ENCODE data around the gene CTAGE4.
"Not testable (repeated sequence)": the region's sequence is repeated elsewhere in the genome, so short reads cannot be mapped to it uniquely, and the experiment has no call there.

CTAGE4 gene, protein sequence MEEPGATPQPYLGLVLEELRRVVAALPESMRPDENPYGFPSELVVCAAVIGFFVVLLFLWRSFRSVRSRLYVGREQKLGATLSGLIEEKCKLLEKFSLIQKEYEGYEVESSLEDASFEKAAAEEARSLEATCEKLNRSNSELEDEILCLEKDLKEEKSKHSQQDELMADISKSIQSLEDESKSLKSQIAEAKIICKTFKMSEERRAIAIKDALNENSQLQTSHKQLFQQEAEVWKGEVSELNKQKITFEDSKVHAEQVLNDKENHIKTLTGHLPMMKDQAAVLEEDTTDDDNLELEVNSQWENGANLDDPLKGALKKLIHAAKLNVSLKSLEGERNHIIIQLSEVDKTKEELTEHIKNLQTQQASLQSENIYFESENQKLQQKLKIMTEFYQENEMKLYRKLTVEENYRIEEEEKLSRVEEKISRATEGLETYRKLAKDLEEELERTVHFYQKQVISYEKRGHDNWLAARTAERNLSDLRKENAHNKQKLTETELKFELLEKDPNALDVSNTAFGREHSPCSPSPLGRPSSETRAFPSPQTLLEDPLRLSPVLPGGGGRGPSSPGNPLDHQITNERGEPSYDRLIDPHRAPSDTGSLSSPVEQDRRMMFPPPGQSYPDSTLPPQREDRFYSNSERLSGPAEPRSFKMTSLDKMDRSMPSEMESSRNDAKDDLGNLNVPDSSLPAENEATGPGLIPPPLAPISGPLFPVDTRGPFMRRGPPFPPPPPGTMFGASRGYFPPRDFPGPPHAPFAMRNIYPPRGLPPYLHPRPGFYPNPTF

DNA sequence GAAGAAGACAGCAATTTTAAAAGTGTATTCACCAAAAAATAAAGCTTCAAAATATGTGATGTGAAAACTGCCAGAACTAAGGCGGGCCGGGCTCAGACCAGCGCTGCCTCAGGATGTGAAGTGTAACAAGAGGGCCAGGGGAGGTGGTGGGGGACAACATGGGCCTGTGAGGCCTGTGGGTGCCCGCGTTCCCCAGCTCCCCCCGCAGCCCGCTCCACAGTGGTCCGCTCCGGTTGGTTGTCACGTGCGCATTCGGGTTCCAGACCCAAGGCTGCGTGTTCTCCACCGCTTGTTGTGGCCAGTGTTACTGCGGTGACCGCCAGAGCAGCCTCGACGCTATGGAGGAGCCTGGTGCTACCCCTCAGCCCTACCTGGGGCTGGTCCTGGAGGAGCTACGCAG is at the start of gene CTAGE4:
TSS of gene CTAGE4 (plus strand) at position 301 of the 400 bp plus-strand sequence. CDS start at position 339, 38 bp downstream.
- DNase-seq (ENCODE audit: low spot score), result not testable (repeated sequence)

DNA sequence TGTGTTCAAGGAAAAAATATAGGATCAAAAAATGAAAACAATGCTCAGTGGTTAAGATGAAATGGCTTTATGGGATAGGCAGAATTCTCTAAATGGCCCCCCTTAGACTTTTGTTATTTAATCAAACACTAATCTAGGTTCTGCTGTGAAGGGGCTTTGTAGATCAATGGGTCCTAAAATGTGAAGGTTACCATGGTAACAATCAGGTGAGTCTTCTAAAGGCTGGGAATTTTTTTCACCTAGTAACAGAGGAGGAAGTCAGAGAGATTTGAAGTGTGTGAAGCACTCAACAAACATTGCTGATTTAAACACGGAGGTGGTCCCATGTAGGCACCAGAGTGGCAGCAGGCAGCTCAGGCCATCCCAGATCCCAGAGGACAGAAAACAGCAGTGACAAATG is 49.1 kb upstream of the CTAGE4 start:
- DNase-seq (ENCODE audit: low spot score), result no peak

DNA sequence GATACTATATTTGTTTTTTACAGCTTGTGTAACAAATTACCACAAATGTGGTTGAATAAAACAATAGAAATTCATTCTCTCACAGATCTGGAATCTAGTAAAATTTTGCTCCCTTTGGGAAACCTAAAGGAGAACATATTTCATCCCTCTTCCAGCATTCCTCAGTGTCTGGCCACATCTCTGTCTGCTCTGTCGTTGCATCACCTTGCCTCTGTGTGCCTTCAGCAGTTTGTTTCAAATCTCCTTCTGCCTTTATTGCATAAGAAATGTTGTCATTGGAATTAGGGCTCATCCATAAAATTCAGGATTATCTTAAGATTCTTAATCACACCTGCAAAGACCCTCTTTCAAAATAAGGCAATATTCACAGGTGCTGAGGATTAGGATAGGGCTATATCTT is 45.8 kb upstream of the CTAGE4 start:
- no peak for DNase-seq (ENCODE audit: low spot score)

DNA sequence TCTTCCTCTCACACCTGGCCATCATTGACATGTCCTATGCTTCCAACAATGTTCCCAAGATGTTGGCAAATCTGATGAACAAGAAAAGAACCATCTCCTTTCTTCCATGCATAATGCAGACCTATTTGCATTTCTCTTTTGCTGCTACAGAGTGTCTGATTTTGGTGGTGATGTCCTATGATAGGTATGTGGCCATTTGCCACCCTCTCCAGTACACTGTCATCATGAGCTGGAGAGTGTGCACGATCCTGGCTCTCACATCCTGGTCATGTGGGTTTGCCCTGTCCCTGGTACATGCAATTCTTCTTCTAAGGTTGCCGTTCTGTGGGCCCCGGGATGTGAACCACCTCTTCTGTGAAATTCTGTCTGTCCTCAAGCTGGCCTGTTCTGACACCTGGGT is 41.1 kb upstream of the CTAGE4 start:
- DNase-seq (ENCODE audit: low spot score), result no peak

DNA sequence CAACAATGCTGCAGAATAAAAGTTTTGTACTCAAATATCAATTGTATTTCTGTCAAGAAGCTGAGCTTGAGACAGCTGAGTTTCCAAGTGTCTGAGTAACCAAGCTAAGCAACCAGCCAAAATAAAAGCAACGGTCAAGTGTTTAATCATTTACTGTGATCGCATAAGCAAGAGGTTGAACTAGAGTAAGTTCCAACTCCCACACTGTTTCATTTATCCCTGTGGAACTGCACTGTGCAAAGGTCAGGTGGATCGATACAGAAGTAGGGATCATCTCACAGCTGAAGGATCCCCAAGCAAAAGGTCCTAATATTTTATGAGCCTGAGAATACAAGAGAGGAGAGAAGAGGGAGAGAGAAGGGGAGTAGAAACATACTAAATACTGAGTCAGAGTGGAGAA is 38.8 kb upstream of the CTAGE4 start:
- DNase-seq (ENCODE audit: low spot score), result no peak

DNA sequence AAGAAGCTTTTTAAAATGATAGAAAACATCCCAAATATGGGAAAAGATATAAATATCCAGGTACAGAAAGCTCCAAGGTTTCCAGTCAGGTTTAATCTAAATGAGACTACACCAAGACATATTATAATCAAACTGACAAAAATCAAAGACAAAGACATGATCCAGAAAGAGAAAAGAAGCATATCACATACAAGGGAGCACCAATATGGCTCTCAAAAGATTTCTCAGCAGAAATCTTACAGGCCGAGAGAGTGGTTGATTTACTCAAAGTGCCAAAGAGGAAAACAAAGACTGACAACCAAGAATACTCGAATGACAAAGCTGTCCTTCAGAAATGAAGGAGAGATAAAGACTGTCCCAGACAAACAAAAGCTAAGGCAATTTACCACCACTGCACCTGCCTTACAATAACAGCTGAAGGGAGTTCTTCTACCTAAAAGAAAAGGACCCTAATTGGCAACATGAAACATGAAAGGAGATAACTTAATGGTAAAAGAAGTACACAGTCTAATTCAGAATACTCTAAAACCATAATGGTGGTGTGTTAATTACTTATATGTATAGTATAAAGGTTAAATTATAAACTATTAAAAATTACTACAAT is 34.9 kb upstream of the CTAGE4 start:
- DNase-seq (ENCODE audit: low spot score), result no peak

DNA sequence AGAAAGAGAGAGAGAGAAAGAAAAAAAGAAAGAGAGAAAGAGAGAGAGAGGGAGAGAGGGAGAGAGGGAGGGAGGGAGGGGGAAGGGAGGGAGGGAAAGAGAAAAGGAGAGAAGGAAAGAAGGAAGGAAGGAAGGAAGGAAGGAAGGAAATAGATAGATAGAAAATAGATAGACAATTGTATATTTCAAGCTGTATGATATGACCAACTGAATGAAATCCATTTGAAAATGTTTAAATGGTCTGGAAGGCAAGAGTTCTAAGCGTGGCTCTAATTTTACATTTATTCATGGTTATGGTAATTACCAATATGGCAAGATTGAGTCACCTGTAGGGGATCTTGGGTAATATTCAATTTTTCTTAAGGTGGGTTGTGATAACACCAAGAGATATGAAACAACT is 24.4 kb upstream of the CTAGE4 start:
- no peak for DNase-seq (ENCODE audit: low spot score)

DNA sequence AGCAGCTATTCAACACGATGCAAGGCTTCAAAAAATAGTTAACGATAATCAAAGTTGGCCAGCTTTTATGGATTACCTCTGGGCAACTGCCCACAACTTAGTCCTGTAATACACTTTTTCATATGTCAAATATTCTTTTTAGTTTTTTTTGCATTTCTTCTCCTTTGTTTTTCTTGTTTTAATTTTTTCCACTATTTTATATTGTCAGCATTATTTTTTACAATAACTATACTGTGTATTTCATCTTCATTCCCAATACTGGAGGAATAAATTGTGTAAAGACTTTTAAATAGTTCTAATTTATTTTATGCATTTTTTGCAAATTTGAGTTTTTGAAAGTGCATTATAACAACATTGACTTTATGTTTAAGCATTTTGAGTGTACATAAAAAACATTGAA is 18.5 kb upstream of the CTAGE4 start:
- no peak for DNase-seq (ENCODE audit: low spot score)

DNA sequence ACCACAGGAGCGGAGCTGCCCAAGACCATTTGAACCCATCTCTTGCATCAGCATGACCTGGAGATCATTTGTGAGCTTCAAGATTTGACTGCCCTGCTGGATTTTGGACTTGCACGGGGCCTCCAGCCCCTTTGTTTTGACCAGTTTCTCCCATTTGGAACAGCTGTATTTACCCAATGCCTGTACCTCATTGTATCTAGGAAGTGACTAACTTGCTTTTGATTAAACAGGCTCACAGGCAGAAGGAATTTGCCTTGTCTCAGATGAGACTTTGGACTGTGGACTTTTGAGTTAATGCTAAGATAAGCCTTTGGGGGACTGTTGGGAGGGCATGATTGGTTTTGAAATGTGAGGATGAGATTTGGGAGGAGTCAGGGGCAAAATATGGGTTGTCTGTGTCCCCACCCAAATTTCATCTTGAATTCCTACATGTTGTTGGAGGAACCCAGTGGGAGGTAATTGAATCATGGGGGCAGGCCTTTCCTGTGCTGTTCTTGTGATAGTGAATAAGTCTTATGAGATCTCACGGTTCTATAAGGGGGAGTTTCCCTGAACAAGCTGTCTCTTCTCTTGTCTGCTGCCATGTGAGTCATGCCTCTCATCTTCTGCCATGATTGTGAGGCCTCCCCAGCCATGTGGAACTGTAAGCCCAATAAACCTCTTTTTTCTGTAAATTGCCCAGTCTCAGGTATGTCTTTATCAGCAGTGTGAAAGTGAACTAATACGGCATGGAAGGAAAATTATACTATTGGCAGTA is 11.5 kb upstream of the CTAGE4 start:
- not testable (repeated sequence) for DNase-seq (ENCODE audit: low spot score)

DNA sequence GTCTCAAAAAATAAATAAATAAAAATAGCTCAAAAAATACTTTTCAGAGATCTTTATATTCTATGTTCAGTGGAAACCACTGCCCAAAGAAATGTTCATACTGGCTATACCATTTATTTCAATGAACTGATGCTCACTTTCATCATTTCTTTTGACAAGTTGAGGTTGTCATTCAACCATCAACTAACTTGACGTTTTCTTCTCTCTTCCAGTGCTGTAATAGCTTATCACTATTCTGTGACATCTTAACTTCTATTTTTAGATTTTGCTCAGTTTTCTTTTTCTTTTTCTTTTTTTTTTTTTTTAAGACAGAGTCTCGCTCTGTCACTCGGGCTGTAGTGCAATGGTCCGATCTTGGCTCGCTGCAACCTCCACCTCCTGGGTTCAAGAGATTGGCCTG is 8.7 kb upstream of the CTAGE4 start:
- DNase-seq (ENCODE audit: low spot score), result no peak

DNA sequence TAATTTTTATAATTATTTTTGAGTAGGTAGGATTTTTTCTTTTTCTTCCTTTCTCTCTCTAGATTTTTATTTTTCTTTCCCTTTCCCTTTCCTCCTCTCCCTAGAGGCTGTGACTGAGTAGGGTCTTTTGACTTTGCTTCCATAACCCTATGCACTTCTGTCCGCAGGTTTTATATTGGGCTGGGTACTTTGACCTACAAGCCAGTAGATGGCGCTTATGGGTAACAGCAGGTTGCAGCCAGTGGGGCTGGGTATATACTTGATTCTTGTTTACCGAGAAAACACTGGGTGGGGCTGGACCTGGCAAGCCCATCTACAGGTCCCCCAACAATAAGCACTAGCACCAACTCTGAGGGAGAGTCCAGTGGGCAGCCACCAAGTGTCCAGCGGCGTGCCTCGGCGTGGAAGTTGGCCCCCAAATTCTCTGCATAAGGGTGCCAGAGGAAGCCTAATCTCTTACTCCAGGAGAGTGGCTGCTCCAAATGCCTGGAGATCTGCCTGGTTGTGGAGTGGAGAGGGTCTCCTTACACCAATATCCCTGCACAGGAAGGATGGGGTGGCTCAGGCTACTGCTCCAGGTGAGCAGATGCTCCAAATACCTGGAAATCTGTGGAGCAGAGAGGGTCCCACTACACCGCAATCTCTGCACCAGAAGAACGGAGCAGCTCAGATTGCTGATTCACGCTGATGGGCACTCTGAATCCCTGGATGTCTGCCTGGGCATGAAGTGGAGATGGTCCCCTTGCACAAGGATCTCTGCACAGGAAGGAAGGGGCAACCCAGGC is 4.7 kb upstream of the CTAGE4 start:
- DNase-seq (ENCODE audit: low spot score), result peak; percentile 11

DNA sequence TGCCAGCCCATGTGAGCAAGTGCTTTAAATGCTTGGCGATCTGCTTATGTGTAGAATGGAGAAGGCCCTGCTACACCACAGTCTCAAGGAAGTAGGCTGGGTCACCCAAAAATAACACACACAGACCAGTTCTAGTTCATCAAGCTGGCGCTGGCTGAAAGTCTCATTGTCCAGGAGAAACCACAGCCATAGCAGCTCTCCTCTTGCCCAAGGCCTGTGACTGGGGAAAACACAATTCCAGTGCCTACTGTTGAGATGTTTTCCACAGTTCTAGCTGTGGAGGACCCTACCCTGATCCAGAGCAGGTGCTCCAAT is 4.1 kb upstream of the CTAGE4 start:
- not testable (repeated sequence) for DNase-seq (ENCODE audit: low spot score)

DNA sequence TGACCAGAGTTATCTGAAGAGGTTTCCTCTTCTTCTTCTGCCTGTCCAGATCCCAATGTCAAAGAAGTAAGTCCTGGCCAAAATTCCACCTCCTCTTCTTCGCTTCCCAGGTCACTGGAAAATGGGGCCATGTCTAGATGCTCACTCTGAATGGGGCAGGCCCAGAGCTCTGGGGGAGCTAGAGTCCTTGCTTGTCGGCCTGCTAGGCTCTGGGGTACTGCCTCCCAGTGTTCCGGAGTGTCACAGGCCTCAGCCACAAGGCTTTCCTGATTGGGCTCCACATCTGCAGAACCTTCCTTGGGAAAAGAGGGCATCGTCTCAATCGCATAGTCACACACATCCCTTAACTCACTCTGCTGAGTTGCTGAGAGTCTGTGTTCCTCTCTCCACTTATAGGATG is 4.6 kb downstream of the CTAGE4 start:
- not testable (repeated sequence) for DNase-seq (ENCODE audit: low spot score)

DNA sequence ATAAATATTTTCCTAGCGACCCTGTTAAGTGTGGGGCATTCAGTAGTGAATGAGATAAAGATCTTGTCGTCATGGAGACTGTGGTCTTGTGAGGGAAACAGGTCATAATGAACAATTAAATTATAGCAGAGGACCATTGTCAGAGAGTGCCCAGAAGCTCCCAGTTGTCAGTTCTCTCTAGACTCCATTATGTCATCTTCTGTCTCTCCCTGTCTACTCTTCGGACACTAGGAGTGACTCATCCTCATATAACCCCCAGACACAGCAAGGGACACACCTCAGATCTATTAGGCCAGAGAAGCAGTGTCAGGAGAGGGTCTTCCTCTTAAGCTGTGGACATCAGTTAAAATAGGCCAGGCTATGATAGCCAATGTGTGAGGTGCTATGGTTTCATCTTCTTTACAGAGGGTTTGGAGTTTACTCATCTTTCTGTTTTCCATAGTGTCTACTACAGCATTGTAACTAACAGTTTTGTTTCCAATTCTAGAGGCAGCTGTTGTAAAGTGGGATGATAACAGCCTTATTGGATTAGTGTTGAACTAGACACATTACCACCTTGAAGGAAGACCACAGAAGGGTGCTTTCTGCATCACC is 5.4 kb downstream of the CTAGE4 start:
- DNase-seq (ENCODE audit: low spot score), result not testable (repeated sequence)

DNA sequence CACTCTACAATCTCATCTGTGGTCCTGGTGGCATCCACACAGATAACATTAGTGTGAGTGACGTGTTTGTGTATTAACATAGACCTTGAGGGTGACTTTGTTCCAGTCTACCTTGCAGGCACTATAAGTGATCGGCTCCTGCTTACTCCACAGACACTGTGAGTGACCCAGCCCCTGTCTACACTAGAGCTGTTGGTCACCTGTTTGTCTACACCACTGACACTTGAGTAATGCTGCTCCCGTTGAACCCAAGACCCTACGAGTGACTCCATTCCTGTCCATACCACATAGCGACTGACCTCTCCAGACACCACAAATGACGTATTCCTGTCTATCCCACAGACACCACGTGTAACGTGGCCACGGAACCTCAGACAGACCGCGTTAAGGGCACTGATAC is 10.5 kb downstream of the CTAGE4 start:
- not testable (repeated sequence) for DNase-seq (ENCODE audit: low spot score)

DNA sequence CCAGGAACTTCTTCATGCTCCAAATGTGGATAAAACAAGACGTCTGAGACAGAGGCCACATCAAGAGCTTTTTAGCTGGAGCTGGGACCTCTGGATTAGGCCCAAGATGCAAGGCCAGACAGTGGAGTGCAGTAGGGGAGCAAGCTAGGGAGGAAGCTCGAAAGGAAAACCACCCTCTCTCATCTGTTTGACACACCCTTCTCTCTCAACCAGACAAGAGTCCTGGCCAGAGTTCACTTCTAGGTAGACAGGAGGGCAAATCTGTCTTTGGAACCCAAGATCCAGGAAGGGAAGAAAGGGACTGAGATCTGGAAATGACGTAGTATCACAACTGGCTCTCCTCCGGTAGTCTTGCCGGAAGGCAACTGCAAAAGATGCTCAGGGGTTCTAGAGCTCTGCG is 11.2 kb downstream of the CTAGE4 start:
- not testable (repeated sequence) for DNase-seq (ENCODE audit: low spot score)

DNA sequence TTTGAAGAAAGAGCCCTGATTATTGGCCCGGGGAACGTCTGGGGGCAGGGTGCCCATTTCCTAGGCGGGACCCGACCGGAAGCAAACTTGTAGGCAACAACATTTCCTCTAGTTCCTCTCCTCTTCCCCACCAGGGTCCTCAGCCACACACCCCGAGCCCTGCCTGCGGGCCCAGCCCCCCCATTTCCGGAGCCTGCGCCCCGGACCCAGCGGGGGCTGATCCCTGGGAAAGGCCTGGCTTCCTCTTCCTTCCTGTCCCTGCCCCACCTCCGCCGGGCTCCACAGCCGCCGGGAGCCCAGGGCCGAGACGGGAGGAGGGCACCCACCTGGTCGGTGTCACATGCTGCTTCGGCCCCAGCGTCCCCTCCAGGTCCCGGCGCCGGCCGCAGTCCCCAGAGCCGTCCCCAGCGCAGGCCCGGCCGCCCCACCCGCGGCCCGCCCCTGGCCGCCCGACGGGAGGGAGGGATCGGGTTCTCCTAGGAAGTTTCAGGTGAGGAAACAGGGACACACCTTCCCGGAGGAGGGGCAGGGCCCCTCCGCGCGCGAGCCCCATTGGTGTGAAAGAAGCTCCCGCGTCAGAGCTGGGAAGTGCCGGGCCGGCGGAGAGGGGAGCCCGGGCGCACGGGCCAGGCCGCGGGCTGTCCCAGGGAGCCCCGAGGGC is 12.1 kb downstream of the CTAGE4 start, which contains the start of gene ARHGEF35:
TSS of gene ARHGEF35 (minus strand) at position 622 of the 661 bp plus-strand sequence. CDS start 7,450 bp downstream, outside the sequence.
- not testable (repeated sequence) for DNase-seq (ENCODE audit: low spot score)

DNA sequence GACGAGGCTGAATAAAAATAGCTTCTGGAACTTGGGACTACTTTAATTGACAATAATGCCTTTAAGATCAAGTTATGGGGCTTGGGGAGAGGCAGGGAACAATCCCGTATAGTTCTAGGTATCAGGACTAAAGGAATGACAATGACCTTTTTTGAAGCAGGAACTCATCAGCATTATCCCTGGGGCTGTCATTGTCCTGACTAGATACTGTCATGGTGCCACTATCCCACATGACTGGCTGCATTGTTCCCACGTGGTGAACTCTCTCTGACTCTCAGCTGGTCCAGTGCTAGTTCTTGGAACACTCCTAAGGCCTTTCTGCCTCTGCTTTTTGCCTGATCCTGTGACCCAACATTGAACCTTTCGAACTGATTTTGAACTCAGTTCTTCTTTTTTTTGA is 15.7 kb downstream of the CTAGE4 start:
- not testable (repeated sequence) for DNase-seq (ENCODE audit: low spot score)

DNA sequence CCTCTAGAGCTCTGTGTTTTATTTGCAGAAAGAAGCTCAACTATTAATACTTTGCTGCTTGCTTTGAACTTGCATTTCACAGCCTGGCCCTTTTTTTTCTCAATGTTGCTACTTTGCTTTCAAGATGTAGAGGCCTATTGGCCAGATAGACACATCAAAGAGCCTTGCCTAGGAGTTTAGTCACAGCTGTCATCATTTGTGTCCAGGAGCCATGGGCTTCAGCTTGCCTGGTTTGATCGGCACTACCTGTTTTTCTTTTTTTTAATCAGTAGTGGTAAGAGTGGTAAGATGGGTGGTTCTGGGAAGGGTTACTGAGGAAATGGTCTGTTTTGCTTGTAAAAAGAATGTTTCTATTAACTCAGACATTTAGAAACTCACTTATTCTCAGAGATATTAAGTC is 18.7 kb downstream of the CTAGE4 start:
- DNase-seq (ENCODE audit: low spot score), result not testable (repeated sequence)

DNA sequence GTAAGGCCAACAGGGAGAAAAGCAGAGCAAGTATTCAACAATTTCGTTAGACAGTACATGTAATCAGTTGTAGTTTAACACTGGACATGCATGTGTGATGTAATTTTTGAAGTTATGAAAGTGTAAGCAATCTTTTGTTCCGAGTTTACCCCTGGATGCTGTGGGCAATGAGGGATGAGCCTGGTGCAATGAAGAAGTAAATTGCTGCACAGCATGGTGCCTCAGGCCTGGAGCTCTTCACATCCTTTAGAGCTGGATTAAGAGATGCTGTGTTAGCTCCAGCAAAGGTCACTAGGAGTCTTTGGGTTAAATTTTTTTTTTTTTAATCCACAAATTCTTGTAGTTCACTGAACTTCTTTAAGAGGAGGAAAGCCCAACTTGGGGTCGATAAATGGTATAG is 19.8 kb downstream of the CTAGE4 start:
- DNase-seq (ENCODE audit: low spot score), result not testable (repeated sequence)

All from pons (tissue), 1 donor.